ENCODE measurements around the gene CNDP2. TPM values are rescaled to one million over a fixed set of nuclear protein-coding genes. Genes with fewer than 3 reads are reported as not detected.
A peak's percentile ranks its signal among the peaks of the same experiment; 100 is the strongest.

Gene CNDP2
- total RNA-seq, 1 experiment from 2014 or later = 57.6 TPM

DNA sequence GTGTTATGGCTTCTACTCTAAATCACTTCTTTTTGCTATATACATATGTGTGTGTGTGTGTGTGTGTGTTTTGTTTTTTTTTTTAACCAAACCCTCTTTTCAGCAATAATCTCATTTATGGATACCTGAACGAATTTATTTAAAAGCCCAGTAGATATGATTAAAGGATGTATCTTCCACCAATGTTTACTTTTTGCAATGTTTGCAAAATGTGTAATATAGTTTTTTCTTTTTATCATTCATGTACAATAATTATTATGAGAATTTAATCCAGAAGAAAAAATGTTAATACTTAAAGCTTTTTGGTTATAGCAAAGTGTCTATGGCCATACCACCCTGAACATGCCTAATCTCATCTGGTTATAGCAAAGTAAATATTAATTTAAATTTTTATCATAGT lies 1.6 kb upstream of the CNDP2 start:
- Histone ChIP-seq H3F3A (ENCODE audit: low read length, unreplicated experiment) (no peaks in the 10 kb centered on the region), H3K27me3 (ENCODE audit: low read length) (peaks cover 2% of the 10 kb centered on the region; the same call in 1 of the 2 replicates), H3K4me1 (ENCODE audit: insufficient read depth, low read length) (peaks cover 27% of the 10 kb centered on the region), H3K9me3 (ENCODE audit: low read length) (no peaks in the 10 kb centered on the region), H4K20me1 (ENCODE audit: low read length) (no peaks in the 10 kb centered on the region), H3K9ac (ENCODE audit: low read length) (no peak overlapping the region), H3K79me2 (ENCODE audit: low read length) (peaks cover 31% of the 10 kb centered on the region), H3K27ac (ENCODE audit: low read length) (no peak overlapping the region), H3K36me3 (ENCODE audit: low read depth, low read length) (no peaks in the 10 kb centered on the region), H3K9me2 (replicated peaks; ENCODE audit: low read length) (no peaks in the 10 kb centered on the region), H3K4me3 (ENCODE audit: low read length) (no peak overlapping the region), H2AFZ (ENCODE audit: low read length) (no peak overlapping the region), H3K4me2 (ENCODE audit: low read length) (no peak overlapping the region)
- intact Hi-C loops (cut with micrococcal nuclease) = loop anchor here (10.0 kb wide), 1 partner anchor 60 kb away; no protein-coding TSS in a partner anchor
- no peak for TF ChIP-seq EZH2 (IDR thresholded peaks at IDR 0.05; ENCODE audit: low read length, unreplicated experiment)
- no peak for TF ChIP-seq EZH2phosphoT487 (IDR thresholded peaks at IDR 0.05; ENCODE audit: borderline replicate concordance, low read length)
- TF ChIP-seq, protein P1, sequence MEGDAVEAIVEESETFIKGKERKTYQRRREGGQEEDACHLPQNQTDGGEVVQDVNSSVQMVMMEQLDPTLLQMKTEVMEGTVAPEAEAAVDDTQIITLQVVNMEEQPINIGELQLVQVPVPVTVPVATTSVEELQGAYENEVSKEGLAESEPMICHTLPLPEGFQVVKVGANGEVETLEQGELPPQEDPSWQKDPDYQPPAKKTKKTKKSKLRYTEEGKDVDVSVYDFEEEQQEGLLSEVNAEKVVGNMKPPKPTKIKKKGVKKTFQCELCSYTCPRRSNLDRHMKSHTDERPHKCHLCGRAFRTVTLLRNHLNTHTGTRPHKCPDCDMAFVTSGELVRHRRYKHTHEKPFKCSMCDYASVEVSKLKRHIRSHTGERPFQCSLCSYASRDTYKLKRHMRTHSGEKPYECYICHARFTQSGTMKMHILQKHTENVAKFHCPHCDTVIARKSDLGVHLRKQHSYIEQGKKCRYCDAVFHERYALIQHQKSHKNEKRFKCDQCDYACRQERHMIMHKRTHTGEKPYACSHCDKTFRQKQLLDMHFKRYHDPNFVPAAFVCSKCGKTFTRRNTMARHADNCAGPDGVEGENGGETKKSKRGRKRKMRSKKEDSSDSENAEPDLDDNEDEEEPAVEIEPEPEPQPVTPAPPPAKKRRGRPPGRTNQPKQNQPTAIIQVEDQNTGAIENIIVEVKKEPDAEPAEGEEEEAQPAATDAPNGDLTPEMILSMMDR (conservative IDR thresholded peaks at IDR 0.05; ENCODE audit: low read depth, low read length) = no peak
- POLR2A ChIA-PET (ENCODE audit: unreplicated experiment) = no interaction called here
- no peak for ATAC-seq
- no TSS peak for BruUV-seq (replicated peaks)
- no peak for DNase-seq
- CTCF ChIA-PET = no interaction called here

DNA sequence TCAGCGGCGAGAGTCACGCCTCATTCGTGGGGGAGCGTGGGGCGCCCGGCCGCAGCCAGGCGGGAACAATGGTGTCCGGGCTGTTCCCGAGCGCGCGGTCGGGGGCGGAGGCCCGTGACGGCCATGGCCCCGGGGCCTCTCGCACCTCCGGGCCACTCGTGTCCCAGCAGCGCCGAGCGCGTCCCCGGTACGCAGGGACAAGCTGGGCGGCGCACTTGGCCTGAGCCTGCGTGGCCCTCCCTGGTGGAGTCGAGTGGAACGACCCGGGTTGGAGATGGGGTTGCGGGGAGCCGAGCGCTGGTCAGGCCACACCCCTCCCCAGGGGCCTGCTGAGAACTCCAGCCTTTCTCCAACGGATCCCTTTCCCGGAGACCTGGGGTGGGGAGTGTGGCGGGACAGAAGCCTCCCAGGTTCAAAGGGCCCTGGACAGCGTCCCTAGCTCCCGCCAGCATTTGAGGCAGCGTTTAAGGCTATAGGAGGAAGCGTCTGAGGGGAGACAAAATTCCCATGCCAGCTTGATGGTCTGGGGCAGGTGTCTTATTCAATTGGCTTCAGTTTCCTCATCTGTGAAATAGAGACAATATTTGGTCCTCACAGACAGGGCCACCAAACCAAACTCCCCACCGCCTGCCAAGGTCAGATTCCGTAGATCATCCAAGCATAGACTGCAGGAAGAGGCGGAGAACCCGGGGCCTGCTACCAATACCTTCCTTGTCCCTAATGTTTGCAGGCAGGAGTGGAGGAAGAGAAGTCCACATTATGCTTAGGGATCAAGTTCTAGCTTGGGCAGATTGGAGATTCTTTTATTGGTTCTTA lies 553 bp downstream of the CNDP2 start:
- intact Hi-C loops (cut with micrococcal nuclease) = loop anchor here (5.0 to 10.0 kb wide), 2 partner anchors 62 to 299 kb away; no protein-coding TSS in a partner anchor
- Histone ChIP-seq H4K20me1 (ENCODE audit: low read length) (no peaks in the 10 kb centered on the region), H3K27me3 (ENCODE audit: low read length) (no peaks in the 10 kb centered on the region), H3K9me2 (replicated peaks; ENCODE audit: low read length) (no peaks in the 10 kb centered on the region), H3F3A (ENCODE audit: low read length, unreplicated experiment) (no peaks in the 10 kb centered on the region), H3K4me2 (ENCODE audit: low read length) (peak overlapping the region; percentile 95), H3K4me3 (ENCODE audit: low read length) (peak overlapping the region; percentile 78), H3K9me3 (ENCODE audit: low read length) (no peaks in the 10 kb centered on the region), H2AFZ (ENCODE audit: low read length) (peak overlapping the region; percentile 89), H3K79me2 (ENCODE audit: low read length) (peaks cover 39% of the 10 kb centered on the region), H3K9ac (ENCODE audit: low read length) (peak overlapping the region; percentile 96), H3K36me3 (ENCODE audit: low read depth, low read length) (peaks cover 5% of the 10 kb centered on the region; the same call in 1 of the 2 replicates), H3K4me1 (ENCODE audit: insufficient read depth, low read length) (peaks cover 34% of the 10 kb centered on the region), H3K27ac (ENCODE audit: low read length) (peak overlapping the region; percentile 62)
- DNase-seq = peak; percentile 39
- BruUV-seq (replicated peaks) = no TSS peak
- POLR2A ChIA-PET (ENCODE audit: unreplicated experiment) = no interaction called here
- ATAC-seq = peak; percentile 53
- TF ChIP-seq EZH2phosphoT487 (IDR thresholded peaks at IDR 0.05; ENCODE audit: borderline replicate concordance, low read length) = no peak
- TF ChIP-seq, protein P1 (conservative IDR thresholded peaks at IDR 0.05; ENCODE audit: low read depth, low read length) = no peak
- no peak for TF ChIP-seq EZH2 (IDR thresholded peaks at IDR 0.05; ENCODE audit: low read length, unreplicated experiment)
- CTCF ChIA-PET = interaction anchor here (1.0 to 1.8 kb wide), 4 partner anchors 16 to 154 kb away, joined by 4 to 7 read pairs (median 6); no protein-coding TSS in a partner anchor

DNA sequence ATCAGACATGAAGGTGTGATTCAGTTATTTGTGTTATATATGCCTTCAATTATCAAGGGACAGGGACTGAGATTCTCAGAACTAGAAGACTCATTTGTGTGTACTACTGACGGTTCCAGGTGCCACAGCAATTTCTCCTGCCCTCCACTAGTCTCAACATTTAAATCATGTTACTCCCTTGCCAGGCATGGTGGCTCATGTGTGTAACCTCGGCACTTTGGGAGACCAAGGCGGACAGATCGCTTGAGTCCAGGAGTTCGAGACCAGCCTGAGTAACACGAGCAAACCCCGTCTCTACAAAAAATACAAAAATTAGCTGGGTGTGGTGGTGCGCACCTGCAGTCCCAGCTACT lies 1.1 kb downstream of the CNDP2 start:
- ATAC-seq (no peak), DNase-seq (no peak)
- Histone ChIP-seq H3K27ac (ENCODE audit: low read length) (no peak overlapping the region), H3K4me3 (ENCODE audit: low read length) (peak overlapping the region; percentile 78), H3K36me3 (ENCODE audit: low read depth, low read length) (peaks cover 9% of the 10 kb centered on the region; the same call in 1 of the 2 replicates), H3K27me3 (ENCODE audit: low read length) (no peaks in the 10 kb centered on the region), H4K20me1 (ENCODE audit: low read length) (no peaks in the 10 kb centered on the region), H2AFZ (ENCODE audit: low read length) (no peak overlapping the region), H3F3A (ENCODE audit: low read length, unreplicated experiment) (no peaks in the 10 kb centered on the region), H3K4me1 (ENCODE audit: insufficient read depth, low read length) (peaks cover 34% of the 10 kb centered on the region), H3K9me2 (replicated peaks; ENCODE audit: low read length) (no peaks in the 10 kb centered on the region), H3K4me2 (ENCODE audit: low read length) (peak overlapping the region; percentile 95), H3K79me2 (ENCODE audit: low read length) (peaks cover 39% of the 10 kb centered on the region), H3K9me3 (ENCODE audit: low read length) (no peaks in the 10 kb centered on the region), H3K9ac (ENCODE audit: low read length) (peak overlapping the region; percentile 96)
- ChIA-PET POLR2A (ENCODE audit: unreplicated experiment) (no interaction called here), CTCF (no interaction called here)
- TSS peak; percentile 33 for BruUV-seq (replicated peaks)
- TF ChIP-seq EZH2 (IDR thresholded peaks at IDR 0.05; ENCODE audit: low read length, unreplicated experiment) = no peak
- TF ChIP-seq EZH2phosphoT487 (IDR thresholded peaks at IDR 0.05; ENCODE audit: borderline replicate concordance, low read length) = no peak
- TF ChIP-seq, protein P1 (conservative IDR thresholded peaks at IDR 0.05; ENCODE audit: low read depth, low read length) = no peak
- intact Hi-C loops (cut with micrococcal nuclease) = loop anchor here (5.0 to 10.0 kb wide), 2 partner anchors 62 to 300 kb away; no protein-coding TSS in a partner anchor
